HG03460 (cell line): ENCODE results near the gene PDE4D.

ENCODE experiments used
- ATAC-seq: cut with Tn5 transposase; IDR thresholded peaks from one replicate; pipeline ENCODE4 v1.9.1; 2021; ENCODE audit not compliant: unreplicated experiment

PDE4D gene

DNA sequence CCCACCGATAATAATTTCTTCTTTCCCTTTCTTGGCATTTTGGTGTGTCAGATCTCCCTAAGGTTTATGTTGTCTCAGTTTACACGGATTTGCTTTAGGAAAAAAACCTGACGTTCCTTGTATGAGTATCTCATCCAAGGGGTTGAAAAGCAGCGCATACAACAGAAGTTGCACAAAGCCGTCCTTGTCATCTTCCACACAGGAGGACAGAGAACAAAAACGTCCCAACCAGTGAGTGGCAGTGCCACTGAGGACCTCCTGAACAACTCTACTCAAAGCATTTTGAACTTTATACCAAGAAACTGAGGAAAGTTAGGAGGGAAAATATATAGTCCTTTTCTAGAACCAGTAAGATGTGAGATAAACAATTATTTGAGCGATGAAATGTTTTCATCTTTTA is 547.0 kb downstream of the PDE4D start:
- no peak for ATAC-seq

- ATAC-seq: no peak
Observed at GRCh38 chr5:59342181-59342580, 551.3 kb downstream of the PDE4D start.

- no peak for ATAC-seq
Observed at GRCh38 chr5:59341760-59342159, 551.8 kb downstream of the PDE4D start.

- no peak for ATAC-seq
Observed at GRCh38 chr5:59341155-59341554, 552.4 kb downstream of the PDE4D start.

DNA sequence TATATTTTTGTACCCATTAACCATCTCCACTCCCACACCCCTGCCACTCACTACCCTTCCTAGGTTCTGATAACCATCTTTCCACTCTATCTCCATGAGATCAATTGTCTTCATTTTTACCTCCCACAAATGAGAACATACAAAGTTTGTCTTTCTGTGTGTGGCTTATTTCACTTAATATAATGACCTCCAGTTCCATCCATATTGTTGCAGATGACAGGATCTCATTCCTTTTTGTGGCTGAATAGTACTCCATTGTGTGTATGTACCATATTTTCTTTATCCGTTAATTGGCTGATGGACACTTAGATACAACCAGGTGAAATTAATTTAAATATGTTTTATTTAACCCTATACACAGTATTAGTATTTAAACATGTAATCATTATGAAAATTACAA is 552.9 kb downstream of the PDE4D start:
- no peak for ATAC-seq

GRCh38 chr5:59337240-59337639 is 556.3 kb downstream of the PDE4D start:
- no peak for ATAC-seq

GRCh38 chr5:59335544-59335943 is 558.0 kb downstream of the PDE4D start:
- ATAC-seq: no peak

DNA sequence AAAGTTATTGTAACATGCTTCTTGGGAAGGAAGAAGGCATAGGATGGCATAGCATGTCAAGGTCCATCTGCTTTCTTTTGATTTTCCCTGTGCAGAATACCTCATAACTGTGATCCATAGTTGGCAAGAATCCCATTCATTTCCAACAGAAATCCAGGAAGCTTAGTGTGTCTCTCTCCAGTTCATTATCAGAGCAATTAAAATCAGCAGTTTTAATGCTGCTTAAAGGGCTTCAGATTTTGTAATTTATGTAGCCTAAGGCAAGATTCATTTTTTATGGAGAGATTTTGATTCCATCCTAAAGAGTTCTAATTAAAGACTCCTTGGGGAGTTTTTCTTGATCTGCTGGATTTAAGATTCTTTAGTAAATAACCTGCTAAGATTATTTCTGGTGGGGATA is 560.1 kb downstream of the PDE4D start:
- no peak for ATAC-seq

GRCh38 chr5:59332236-59332973 is 561.1 kb downstream of the PDE4D start:
- no peak for ATAC-seq

DNA sequence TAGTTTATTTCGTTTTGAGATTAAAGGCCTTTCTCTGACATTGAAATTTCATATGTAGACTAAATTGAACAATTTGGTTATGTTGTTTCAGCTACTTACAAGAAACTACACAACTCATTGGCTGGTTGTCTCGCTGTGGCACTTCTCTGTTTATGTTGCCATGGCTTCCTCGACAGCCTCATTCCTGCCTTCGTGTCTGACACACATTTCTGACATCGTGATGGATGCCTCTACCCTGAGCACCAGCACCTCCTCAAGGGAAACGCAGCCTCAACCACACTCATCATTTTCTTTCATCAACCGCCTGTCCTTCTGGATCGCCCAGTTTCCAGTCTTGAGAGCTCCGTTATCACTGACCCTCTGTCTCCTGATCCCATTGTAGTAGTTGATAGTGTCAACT is 562.8 kb downstream of the PDE4D start:
- no peak for ATAC-seq

GRCh38 chr5:59328709-59329296 is 564.7 kb downstream of the PDE4D start:
- ATAC-seq: no peak

- no peak for ATAC-seq
Observed at GRCh38 chr5:59327191-59327980, 566.1 kb downstream of the PDE4D start.

DNA sequence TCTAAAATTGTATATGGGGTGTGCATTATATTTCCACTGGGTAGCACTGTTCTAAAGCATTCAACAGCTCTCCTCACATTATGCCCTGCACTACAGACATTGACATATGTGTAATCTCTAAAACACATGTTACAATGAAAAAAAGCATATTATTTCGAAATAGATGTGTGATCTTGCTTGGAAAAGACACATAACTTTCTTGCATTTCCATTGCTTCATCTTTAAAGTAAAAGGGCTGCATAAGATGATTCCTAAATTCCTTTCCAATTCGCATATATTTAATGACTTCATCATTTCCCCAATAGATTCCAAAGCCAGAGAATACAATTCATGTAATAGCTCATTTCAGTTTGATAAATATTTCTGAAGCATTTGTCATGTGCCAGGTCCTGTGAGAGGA is 566.9 kb downstream of the PDE4D start:
- no peak for ATAC-seq

- ATAC-seq: no peak
Observed at GRCh38 chr5:59325070-59325469, 568.5 kb downstream of the PDE4D start.

DNA sequence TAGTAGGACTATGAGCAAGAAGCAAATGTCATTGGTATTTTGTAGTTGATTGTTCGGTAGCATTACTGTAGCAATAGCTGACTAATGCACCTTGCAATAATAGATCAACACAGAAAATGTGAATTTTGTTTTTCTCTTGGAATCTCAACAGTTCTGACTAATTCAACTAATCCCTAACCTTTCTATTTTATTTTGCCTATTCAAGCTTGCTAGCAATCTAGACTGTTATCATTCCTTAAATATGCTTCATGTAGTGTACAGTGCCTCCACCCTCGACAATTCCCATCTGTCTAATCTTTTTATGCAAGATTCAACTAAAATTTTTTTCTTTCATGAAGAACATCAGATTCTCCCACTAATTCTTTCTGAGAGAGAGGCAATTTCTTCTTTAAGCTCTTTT is 570.6 kb downstream of the PDE4D start:
- ATAC-seq: no peak

- no peak for ATAC-seq
Observed at GRCh38 chr5:59322058-59322457, 571.5 kb downstream of the PDE4D start.

DNA sequence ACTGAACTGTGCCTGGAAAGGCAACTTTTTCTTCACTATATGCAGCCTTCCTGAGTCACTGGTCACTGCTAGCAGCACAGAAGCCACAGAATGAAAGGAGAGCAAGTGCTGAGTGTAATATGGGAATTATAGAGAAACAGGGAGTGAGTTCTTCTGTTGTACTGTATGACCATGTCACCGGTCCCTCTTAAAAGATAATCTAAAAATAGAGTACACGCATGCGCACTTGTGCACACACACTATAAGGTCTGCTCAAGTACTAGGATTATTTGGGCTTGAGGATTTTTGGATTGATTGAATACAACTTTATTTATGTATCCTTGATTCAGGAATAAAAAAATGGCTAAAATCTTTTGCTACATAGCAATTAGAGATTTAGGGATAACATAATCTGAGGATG is 571.9 kb downstream of the PDE4D start:
- no peak for ATAC-seq

DNA sequence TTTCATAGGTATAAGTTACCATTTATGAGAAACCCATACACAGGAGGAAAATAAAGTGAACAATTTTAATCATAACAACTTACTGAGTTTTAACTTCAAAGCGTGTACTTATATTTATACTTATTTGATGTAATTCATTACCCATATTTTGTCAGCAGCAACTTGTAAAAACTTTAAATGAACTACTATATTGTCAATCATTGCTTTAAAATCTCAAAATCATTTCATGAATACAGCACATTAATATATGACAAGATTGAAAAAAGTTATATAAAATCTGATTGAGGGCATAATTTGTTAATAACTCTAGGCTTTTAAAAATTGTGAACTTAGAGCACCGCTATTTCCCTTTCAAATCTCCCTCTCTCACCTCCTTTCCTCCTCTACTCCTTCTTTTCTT is 573.1 kb downstream of the PDE4D start:
- ATAC-seq: no peak

- ATAC-seq: no peak
Observed at GRCh38 chr5:59319250-59319649, 574.3 kb downstream of the PDE4D start.

DNA sequence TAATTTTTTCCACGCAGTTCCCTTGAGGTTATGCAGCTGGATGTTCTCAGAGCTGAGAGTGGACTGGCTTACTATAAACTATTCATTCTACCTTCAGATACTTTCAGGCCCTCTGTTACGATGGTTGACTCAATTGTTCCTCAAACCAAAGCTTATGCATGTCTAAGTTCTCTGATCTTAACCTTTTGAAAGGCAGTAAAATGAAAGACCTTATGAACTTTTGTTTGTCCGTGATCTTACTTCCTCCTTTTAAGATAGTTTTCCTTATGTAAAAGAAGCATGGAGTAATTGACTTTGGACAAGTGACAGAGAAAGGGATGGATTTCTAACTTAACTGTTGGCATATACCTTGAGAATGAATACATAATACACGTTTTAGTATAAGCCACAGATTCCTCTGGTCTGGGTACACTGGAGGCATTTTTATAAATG is 575.7 kb downstream of the PDE4D start:
- ATAC-seq: no peak

- ATAC-seq: no peak
Observed at GRCh38 chr5:59317023-59317773, 576.3 kb downstream of the PDE4D start.
